ENCODE results near the gene UVRAG.

Gene UVRAG

GRCh38 chr11:75784085-75784478 lies 30.9 kb upstream of the UVRAG start:
- DNase-seq (ENCODE audit: low spot score): no peak

GRCh38 chr11:75784506-75784905 lies 30.5 kb upstream of the UVRAG start:
- DNase-seq (ENCODE audit: low spot score): no peak

GRCh38 chr11:75785187-75785586 lies 29.8 kb upstream of the UVRAG start:
- no peak for DNase-seq (ENCODE audit: low spot score)

- no peak for DNase-seq (ENCODE audit: low spot score)
Observed at GRCh38 chr11:75786101-75786736, 28.8 kb upstream of the UVRAG start.

- DNase-seq (ENCODE audit: low spot score): no peak
Observed at GRCh38 chr11:75789521-75789920, 25.5 kb upstream of the UVRAG start.

- no peak for DNase-seq (ENCODE audit: low spot score)
Observed at GRCh38 chr11:75790986-75791385, 24.0 kb upstream of the UVRAG start.

GRCh38 chr11:75792127-75792731 lies 22.8 kb upstream of the UVRAG start:
- DNase-seq (ENCODE audit: low spot score): no peak

- DNase-seq (ENCODE audit: low spot score): no peak
Observed at GRCh38 chr11:75792997-75793800, 21.8 kb upstream of the UVRAG start.

- no peak for DNase-seq (ENCODE audit: low spot score)
Observed at GRCh38 chr11:75793966-75794365, 21.0 kb upstream of the UVRAG start.

GRCh38 chr11:75795276-75796090 lies 19.5 kb upstream of the UVRAG start:
- no peak for DNase-seq (ENCODE audit: low spot score)

- no peak for DNase-seq (ENCODE audit: low spot score)
Observed at GRCh38 chr11:75796091-75796435, 18.9 kb upstream of the UVRAG start.

GRCh38 chr11:75797116-75797515 lies 17.9 kb upstream of the UVRAG start:
- no peak for DNase-seq (ENCODE audit: low spot score)

- no peak for DNase-seq (ENCODE audit: low spot score)
Observed at GRCh38 chr11:75797792-75798191, 17.2 kb upstream of the UVRAG start.

- no peak for DNase-seq (ENCODE audit: low spot score)
Observed at GRCh38 chr11:75800136-75800675, 14.8 kb upstream of the UVRAG start.

GRCh38 chr11:75800728-75801361 lies 14.2 kb upstream of the UVRAG start:
- DNase-seq (ENCODE audit: low spot score): no peak

GRCh38 chr11:75801362-75802020 lies 13.5 kb upstream of the UVRAG start:
- DNase-seq (ENCODE audit: low spot score): peak; percentile 51

- DNase-seq (ENCODE audit: low spot score): no peak
Observed at GRCh38 chr11:75802021-75802912, 12.7 kb upstream of the UVRAG start.

- DNase-seq (ENCODE audit: low spot score): peak; percentile 76
Observed at GRCh38 chr11:75802913-75803820, 11.8 kb upstream of the UVRAG start.

- DNase-seq (ENCODE audit: low spot score): no peak
Observed at GRCh38 chr11:75809111-75809510, 5.9 kb upstream of the UVRAG start.

All from left forelimb (tissue), 1 donor.